Pancreas (tissue), 10 donors: ENCODE data around the gene OTP. TPM values are rescaled to one million over a fixed set of nuclear protein-coding genes. Genes with fewer than 3 reads are reported as not detected.
A peak's percentile ranks its signal among the peaks of the same experiment; 100 is the strongest.
"Not testable (repeated sequence)": the region's sequence is repeated elsewhere in the genome, so short reads cannot be mapped to it uniquely, and the experiment has no call there.

Experiments used
- ATAC-seq, 4 donors: fragments of 200-7000 bp; cut with Tn5 transposase; one replicate each; pipeline versions ENCODE4 v1.8.0 to v1.9.1; 2020; ENCODE audit warnings: mild to moderate bottlenecking in 4 of 4, moderate library complexity in 4 of 4
- DNase-seq, 6 donors: peaks; one replicate each; pipeline ENCODE4 v3.0.0-alpha.2; 2020
- FAIRE-seq: peaks from 2 replicates; lab custom pipeline; 2012; peaks lifted over from hg19 to GRCh38; lab: Jason Lieb, UNC
- H3K27ac ChIP-seq, 4 donors: fragments of 200-600 bp; sonication (generic); 1 replicate in 3 of 4; 2 replicates in 1 of 4; pipeline versions ENCODE4 v1.5.0 to v1.8.0; 2020
- H3K27me3 ChIP-seq, 4 donors: fragments of 200-600 bp; one replicate each; pipeline ENCODE4 v1.8.0; 2021
- H3K36me3 ChIP-seq, 3 donors: fragments of 200-600 bp; sonication (generic) in 1 of 3; one replicate each; pipeline versions ENCODE4 v1.5.0 to v1.8.0; 2020 to 2021
- H3K4me1 ChIP-seq, 3 donors: fragments of 200-600 bp; one replicate each; pipeline ENCODE4 v1.8.0; 2021
- H3K4me3 ChIP-seq, 4 donors: fragments of 200-600 bp; sonication (generic) in 2 of 4; one replicate each; pipeline versions ENCODE4 v1.5.0 to v1.8.0; 2020 to 2021
- H3K9me3 ChIP-seq, 4 donors: fragments of 200-600 bp; one replicate each; pipeline ENCODE4 v1.8.0; 2021
- CTCF ChIP-seq, 4 donors: fragments of 200-600 bp; sonication (generic) in 3 of 4; IDR thresholded peaks; one replicate each; pipeline versions ENCODE4 v1.5.0 to v1.8.0; 2021; ENCODE audit warnings: antibody characterized with exemption in 4 of 4
- WGBS, 2 donors: extraction: QIAGEN DNeasy Blood & Tissue Kit; methylation state at CpG; one replicate each; pipeline ENCODE4 v1.1.7; 2013; 5-methylcytosine and 5-hydroxymethylcytosine counted together
- intact Hi-C, 3 donors: fragments of 100-400 bp; cut with DNase I; formaldehyde crosslinking; loops; one replicate each; pipeline versions ENCODE4 v1.11.1 to v1.14.2; 2022
- polyA plus RNA-seq, 2 donors: library from polyadenylated mRNA; stranded (reverse); fragments of 200-250 nt; gene quantifications; one replicate each; pipeline ENCODE4 v1.2.3, GENCODE V29; 2013
- total RNA-seq, 6 donors: library from RNA; stranded (reverse); fragmentation: NEBNext Ultra II Directional in 4 of 6; extraction: Animal tissue kit (Norgen Biotek cat#: 25700) in 4 of 6; gene quantifications; one replicate each; pipeline versions ENCODE4 v1.2.1 to v1.2.4, GENCODE V29; 2021 to 2023
- donor health status: healthy with polysubstance abuse.
- donor health status: DM: no; HTN: no; CAD: no; lungs with moderate emphysema.
- donor health status: DM: no; HTN: no; CAD: no.
- donor health status: control.
- donor health status: control.
- donor health status: Bipolar disorder and iron deficiency.
- donor health status: DM: yes; HTN: yes; CAD: no.
- donor health status: DM: no; HTN: no; CAD: no.
- donor health status: DM: no; HTN: no; CAD: no.
- donor health status: DM: yes; HTN: yes; CAD: no.

OTP gene
- total and polyA plus RNA-seq, 8 donors, result not detected

DNA sequence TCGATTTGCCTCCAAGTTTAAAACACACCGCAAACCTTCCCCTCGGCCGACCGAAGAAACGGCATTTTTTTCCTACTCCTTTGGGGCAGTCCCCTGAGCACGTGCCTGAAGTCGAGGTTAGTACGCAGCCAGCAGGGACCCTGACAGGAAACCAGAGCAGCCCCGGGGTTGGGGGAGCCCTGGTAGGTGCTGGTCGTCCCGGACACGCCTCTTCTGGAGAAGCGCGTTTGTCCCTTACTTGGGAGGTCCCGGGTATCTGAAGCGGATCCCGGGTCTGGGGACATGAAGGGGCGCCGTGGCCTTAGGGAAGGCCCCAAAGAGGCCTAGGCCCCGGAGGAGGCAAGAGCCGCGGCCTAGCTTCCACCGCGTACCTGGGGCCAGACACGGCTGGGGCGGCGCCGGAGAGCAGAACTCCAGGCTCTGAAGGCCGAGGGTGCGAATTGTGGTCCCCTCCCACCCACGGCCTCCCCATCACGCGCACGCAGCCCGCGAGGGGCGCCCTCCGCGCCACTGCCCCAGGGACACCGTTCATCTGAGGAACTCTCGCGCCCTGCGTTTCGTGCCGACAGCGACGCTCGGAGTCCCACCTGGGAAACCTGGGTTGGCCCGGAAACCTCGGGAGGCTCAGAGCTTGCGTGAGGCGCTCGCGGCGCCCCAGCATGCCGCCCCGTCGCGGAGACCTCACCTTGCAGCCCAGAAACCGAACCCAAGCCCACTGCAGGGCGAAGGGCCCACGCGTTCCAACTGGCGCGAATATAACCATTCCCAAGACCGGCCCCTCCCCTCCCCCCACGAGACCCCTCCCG lies 10.4 kb downstream of the OTP start:
- Histone ChIP-seq H3K4me1 (peaks cover 0 to 6% (median 0%) of the 10 kb centered on the region in 3 donors), H3K4me3 (no peak overlapping the region), H3K9me3 (no peaks in the 10 kb centered on the region), H3K27me3 (peaks cover 6 to 46% (median 15%) of the 10 kb centered on the region in 4 donors), H3K27ac (no peak overlapping the region), H3K36me3 (no peaks in the 10 kb centered on the region)
- intact Hi-C loops, result no loop called here
- 16 to 17% methylated on average over 64 to 69 of the region's 69 CpGs for WGBS, 2 donors
- FAIRE-seq, result no peak
- ATAC-seq, result no peak
- peak in 1 of 6 donors; percentile 67 for DNase-seq
- no peak for TF ChIP-seq CTCF (IDR thresholded peaks at IDR 0.05)

DNA sequence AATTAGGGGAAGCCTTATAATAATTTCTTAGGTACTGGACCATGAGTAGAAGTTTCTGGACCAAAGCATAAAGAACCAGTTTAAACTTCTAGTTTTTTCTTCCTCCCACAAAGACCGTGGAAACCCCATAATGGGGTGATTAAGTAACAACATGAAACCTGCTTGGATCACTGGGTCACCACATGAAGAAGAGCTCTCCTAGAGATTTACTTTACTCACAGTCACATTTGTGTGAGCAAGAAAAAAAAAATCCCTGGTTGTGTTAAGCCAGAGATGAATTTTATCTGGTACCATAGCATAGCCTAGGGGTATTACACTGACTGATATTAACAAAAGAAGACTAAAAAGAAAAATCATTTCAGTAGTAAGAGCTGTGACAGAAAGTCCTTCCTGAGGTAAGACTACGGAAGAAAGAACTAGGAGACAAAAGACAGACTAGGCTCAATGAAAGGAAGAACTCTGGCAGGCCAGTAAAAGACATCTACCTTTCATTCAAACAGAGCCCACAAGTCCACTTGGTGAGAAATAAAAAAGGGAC lies 15.2 kb downstream of the OTP start:
- TF ChIP-seq CTCF (IDR thresholded peaks at IDR 0.05), result no peak
- Histone ChIP-seq H3K4me3 (no peak overlapping the region), H3K4me1 (no peaks in the 10 kb centered on the region), H3K36me3 (no peaks in the 10 kb centered on the region), H3K27ac (no peak overlapping the region), H3K9me3 (no peaks in the 10 kb centered on the region), H3K27me3 (peaks cover 6 to 26% (median 10%) of the 10 kb centered on the region in 4 donors)
- FAIRE-seq, result no peak
- intact Hi-C loops, result no loop called here
- DNase-seq, result no peak
- WGBS, 2 donors, result 55 to 60% methylated on average over 2 of the region's 2 CpGs
- ATAC-seq, result no peak

GRCh38 chr5:77621440-77621839 lies 17.1 kb downstream of the OTP start:
- H3K27me3 ChIP-seq, result peaks cover 0 to 10% (median 0%) of the 10 kb centered on the region in 4 donors
- no peak for ATAC-seq
- no peak for DNase-seq
- no peak overlapping the region for H3K27ac ChIP-seq
- no peaks in the 10 kb centered on the region for H3K9me3 ChIP-seq
- FAIRE-seq, result no peak
- 88 to 89% methylated on average over 5 of the region's 5 CpGs for WGBS, 2 donors
- no peak overlapping the region for H3K4me3 ChIP-seq
- TF ChIP-seq CTCF (IDR thresholded peaks at IDR 0.05), result no peak
- no peaks in the 10 kb centered on the region for H3K4me1 ChIP-seq
- H3K36me3 ChIP-seq, result no peaks in the 10 kb centered on the region
- intact Hi-C loops, result no loop called here

- ATAC-seq (peak in 3 of 4 donors; percentile 52 to 74 (median 73)), FAIRE-seq (no peak), DNase-seq (no peak)
- intact Hi-C loops, result no loop called here
- Histone ChIP-seq H3K4me1 (no peaks in the 10 kb centered on the region), H3K9me3 (no peaks in the 10 kb centered on the region), H3K27ac (no peak overlapping the region), H3K27me3 (peaks cover 0 to 10% (median 0%) of the 10 kb centered on the region in 4 donors), H3K36me3 (no peaks in the 10 kb centered on the region), H3K4me3 (no peak overlapping the region)
- peak in 1 of 4 donors; percentile 6 for TF ChIP-seq CTCF (IDR thresholded peaks at IDR 0.05)
- WGBS, 2 donors, result 14 to 17% methylated on average over 4 of the region's 4 CpGs
Observed at GRCh38 chr5:77620405-77620804, 18.1 kb downstream of the OTP start.

DNA sequence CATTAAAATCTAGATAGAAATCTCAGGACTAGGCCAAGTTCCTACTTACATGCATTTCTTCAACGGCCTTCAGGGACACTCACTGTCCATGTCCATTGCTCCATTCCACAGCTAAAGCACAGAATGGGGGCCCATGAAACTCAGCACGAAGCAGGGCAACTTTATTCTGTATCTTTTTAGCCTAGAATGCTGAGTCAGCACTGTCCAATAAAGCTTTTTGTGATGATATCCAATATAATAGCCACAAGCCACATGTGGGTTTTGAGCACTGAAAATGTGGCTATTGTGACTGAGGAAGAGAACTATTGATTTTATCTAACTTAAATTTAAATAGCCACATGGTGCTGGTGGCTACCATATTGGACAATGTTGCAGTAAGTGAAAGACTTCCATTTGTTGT lies 21.6 kb downstream of the OTP start:
- Histone ChIP-seq H3K27me3 (no peaks in the 10 kb centered on the region), H3K9me3 (no peaks in the 10 kb centered on the region), H3K4me1 (no peaks in the 10 kb centered on the region), H3K27ac (no peak overlapping the region), H3K36me3 (no peaks in the 10 kb centered on the region), H3K4me3 (no peak overlapping the region)
- intact Hi-C loops, result no loop called here
- DNase-seq, result no peak
- no peak for ATAC-seq
- 66 to 73% methylated on average over 2 of the region's 2 CpGs for WGBS, 2 donors
- TF ChIP-seq CTCF (IDR thresholded peaks at IDR 0.05), result no peak
- no peak for FAIRE-seq

DNA sequence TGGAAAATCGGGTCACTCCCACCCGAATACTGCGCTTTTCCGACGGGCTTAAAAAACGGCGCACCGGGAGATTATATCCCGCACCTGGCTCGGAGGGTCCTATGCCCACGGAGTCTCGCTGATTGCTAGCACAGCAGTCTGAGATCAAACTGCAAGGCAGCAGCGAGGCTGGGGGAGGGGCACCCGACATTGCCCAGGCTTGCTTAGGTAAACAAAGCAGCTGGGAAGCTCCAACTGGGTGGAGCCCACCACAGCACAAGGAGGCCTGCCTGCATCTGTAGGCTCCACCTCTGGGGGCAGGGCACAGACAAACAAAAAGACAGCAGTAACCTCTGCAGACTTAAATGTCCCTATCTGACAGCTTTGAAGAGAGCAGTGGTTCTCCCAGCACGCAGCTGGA lies 29.6 kb downstream of the OTP start:
- H3K27ac ChIP-seq, H3K9me3 ChIP-seq, intact Hi-C loops, DNase-seq, H3K36me3 ChIP-seq, H3K4me1 ChIP-seq, FAIRE-seq, H3K4me3 ChIP-seq, ATAC-seq, H3K27me3 ChIP-seq: not testable (repeated sequence)
- 84 to 87% methylated on average over 14 to 15 of the region's 15 CpGs for WGBS, 2 donors
